SKM-1 (cell line): ENCODE measurements around the gene ZFYVE28.

ENCODE experiments used
- DNase-seq: peaks from one replicate; lab custom pipeline; 2025; ENCODE audit not compliant: unreplicated experiment; lab: John Stamatoyannopoulos, UW

ZFYVE28 gene

GRCh38 chr4:2370597-2371320 lies 47.7 kb downstream of the ZFYVE28 start:
- DNase-seq, result no peak

GRCh38 chr4:2368746-2369437 lies 49.6 kb downstream of the ZFYVE28 start:
- no peak for DNase-seq

- DNase-seq, result no peak
These were observed 50.8 kb downstream of the ZFYVE28 start for GRCh38 chr4:2367626-2368025.

- DNase-seq, result no peak
These were observed 51.9 kb downstream of the ZFYVE28 start for GRCh38 chr4:2366252-2367192.

- no peak for DNase-seq
These were observed 52.6 kb downstream of the ZFYVE28 start for GRCh38 chr4:2365913-2366210.

GRCh38 chr4:2365054-2365912 lies 53.2 kb downstream of the ZFYVE28 start:
- DNase-seq, result no peak

GRCh38 chr4:2364654-2365053 lies 53.8 kb downstream of the ZFYVE28 start:
- DNase-seq, result no peak

GRCh38 chr4:2363951-2364653 lies 54.3 kb downstream of the ZFYVE28 start:
- DNase-seq, result no peak

GRCh38 chr4:2363056-2363721 lies 55.3 kb downstream of the ZFYVE28 start:
- DNase-seq, result no peak

GRCh38 chr4:2362266-2363055 lies 56.0 kb downstream of the ZFYVE28 start:
- DNase-seq, result no peak

- DNase-seq, result no peak
These were observed 56.8 kb downstream of the ZFYVE28 start for GRCh38 chr4:2361366-2362265.

GRCh38 chr4:2360396-2360730 lies 58.1 kb downstream of the ZFYVE28 start:
- no peak for DNase-seq

- no peak for DNase-seq
These were observed 58.7 kb downstream of the ZFYVE28 start for GRCh38 chr4:2359591-2360395.

GRCh38 chr4:2357821-2358745 lies 60.4 kb downstream of the ZFYVE28 start:
- no peak for DNase-seq

GRCh38 chr4:2356123-2357069 lies 62.0 kb downstream of the ZFYVE28 start:
- no peak for DNase-seq
